Sigmoid colon (tissue), 4 donors: ENCODE results near the gene ATP1B4.

Source experiments
- EP300 ChIP-seq, 4 donors: sonication (generic); formaldehyde crosslinking; IDR thresholded peaks; one replicate each; pipeline ENCODE4 v1.6.1; 2017; ENCODE audit warnings: antibody characterized with exemption in 4 of 4
- POLR2AphosphoS5 ChIP-seq, 4 donors: sonication (generic); formaldehyde crosslinking; IDR thresholded peaks; one replicate each; pipeline ENCODE4 v1.6.1; 2017; ENCODE audit warnings: antibody characterized with exemption in 4 of 4
- TF ChIP-seq, protein P1 (sequence below), 4 experiments: fragments of 450-650 bp in 3 of 4; fragments of 200-600 bp in 1 of 4; IDR thresholded peaks; one replicate each; pipeline ENCODE4 v1.5.1; 2016 to 2019; ENCODE audit warnings: antibody characterized with exemption in 4 of 4, mild to moderate bottlenecking in 3 of 4, moderate library complexity in 2 of 4

DNA sequence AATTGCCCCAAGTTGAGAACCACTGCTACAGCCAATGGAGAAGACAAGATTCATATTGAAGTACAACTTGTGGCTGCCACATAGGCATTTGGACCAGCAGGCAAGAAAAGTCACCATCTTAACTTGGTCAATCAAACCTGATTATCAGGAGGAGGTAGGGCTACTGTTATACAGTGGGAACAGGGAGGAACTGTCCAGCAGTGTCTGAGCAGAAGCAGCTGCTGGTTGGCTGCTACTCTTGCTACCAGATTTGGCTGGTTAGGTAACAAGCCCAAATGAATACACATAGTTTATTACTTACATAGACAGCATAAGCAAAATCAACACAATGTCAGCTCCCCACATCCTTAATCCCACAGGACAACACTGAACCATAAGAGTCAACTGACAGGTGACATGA lies 39.4 kb downstream of the ATP1B4 start:
- TF ChIP-seq, protein P1, sequence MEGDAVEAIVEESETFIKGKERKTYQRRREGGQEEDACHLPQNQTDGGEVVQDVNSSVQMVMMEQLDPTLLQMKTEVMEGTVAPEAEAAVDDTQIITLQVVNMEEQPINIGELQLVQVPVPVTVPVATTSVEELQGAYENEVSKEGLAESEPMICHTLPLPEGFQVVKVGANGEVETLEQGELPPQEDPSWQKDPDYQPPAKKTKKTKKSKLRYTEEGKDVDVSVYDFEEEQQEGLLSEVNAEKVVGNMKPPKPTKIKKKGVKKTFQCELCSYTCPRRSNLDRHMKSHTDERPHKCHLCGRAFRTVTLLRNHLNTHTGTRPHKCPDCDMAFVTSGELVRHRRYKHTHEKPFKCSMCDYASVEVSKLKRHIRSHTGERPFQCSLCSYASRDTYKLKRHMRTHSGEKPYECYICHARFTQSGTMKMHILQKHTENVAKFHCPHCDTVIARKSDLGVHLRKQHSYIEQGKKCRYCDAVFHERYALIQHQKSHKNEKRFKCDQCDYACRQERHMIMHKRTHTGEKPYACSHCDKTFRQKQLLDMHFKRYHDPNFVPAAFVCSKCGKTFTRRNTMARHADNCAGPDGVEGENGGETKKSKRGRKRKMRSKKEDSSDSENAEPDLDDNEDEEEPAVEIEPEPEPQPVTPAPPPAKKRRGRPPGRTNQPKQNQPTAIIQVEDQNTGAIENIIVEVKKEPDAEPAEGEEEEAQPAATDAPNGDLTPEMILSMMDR (IDR thresholded peaks at IDR 0.05), result no peak
- TF ChIP-seq EP300 (IDR thresholded peaks at IDR 0.05) (no peak), POLR2AphosphoS5 (IDR thresholded peaks at IDR 0.05) (no peak)
